ENCODE results near the gene SPO11.

DNA sequence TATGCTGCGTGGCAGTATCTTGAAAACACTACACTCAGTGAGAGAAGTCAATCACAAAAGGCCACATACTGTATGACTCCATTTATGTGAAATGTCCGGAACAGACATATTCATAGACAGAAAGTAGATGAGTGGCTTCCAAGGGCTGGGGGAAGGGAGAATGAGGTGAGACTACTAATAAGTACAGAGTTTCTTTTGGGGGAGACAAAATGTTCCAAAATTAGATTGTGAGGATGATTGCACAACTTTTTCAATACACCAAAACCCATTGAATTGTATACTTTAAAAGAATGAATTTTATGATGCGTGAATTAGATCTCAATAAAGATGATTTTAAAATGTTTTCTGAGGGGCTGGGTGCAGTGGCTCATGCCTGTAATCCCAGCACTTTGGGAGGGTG is 9.2 kb upstream of the SPO11 start:
- TF ChIP-seq POLR2A (IDR thresholded peaks at IDR 0.05) (no peak), CTCF (IDR thresholded peaks at IDR 0.05) (no peak), EP300 (IDR thresholded peaks at IDR 0.05) (no peak), POLR2AphosphoS5 (IDR thresholded peaks at IDR 0.05) (no peak)
